Measurements from ENCODE around the gene CEP170. TPM values are rescaled to one million over a fixed set of nuclear protein-coding genes. Genes with fewer than 3 reads are reported as not detected.

The CEP170 gene
- total RNA-seq, 4 donors from 2014 or later: 41.6 to 81.5 (median 56.1) TPM

DNA sequence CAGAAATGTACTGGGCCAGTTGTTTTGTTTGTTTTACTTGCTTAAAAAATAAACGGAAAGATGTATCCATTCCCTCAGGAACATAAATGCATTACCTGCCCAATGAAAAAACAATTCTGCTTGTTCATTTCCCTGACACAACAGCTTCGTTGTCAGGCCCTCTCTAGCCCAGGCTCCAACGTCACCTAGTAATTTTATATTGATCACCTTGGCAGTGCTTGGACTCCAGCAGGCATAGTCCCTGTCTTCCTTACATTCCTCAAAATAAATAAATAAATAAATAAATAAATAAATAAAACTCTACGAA, 1.2 kb downstream of the CEP170 start:
- no peak for DNase-seq (ENCODE audit: low spot score)
- ATAC-seq (ENCODE audit: low FRiP score): no peak
- TF ChIP-seq, protein P1, sequence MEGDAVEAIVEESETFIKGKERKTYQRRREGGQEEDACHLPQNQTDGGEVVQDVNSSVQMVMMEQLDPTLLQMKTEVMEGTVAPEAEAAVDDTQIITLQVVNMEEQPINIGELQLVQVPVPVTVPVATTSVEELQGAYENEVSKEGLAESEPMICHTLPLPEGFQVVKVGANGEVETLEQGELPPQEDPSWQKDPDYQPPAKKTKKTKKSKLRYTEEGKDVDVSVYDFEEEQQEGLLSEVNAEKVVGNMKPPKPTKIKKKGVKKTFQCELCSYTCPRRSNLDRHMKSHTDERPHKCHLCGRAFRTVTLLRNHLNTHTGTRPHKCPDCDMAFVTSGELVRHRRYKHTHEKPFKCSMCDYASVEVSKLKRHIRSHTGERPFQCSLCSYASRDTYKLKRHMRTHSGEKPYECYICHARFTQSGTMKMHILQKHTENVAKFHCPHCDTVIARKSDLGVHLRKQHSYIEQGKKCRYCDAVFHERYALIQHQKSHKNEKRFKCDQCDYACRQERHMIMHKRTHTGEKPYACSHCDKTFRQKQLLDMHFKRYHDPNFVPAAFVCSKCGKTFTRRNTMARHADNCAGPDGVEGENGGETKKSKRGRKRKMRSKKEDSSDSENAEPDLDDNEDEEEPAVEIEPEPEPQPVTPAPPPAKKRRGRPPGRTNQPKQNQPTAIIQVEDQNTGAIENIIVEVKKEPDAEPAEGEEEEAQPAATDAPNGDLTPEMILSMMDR (IDR thresholded peaks at IDR 0.05): no peak

DNA sequence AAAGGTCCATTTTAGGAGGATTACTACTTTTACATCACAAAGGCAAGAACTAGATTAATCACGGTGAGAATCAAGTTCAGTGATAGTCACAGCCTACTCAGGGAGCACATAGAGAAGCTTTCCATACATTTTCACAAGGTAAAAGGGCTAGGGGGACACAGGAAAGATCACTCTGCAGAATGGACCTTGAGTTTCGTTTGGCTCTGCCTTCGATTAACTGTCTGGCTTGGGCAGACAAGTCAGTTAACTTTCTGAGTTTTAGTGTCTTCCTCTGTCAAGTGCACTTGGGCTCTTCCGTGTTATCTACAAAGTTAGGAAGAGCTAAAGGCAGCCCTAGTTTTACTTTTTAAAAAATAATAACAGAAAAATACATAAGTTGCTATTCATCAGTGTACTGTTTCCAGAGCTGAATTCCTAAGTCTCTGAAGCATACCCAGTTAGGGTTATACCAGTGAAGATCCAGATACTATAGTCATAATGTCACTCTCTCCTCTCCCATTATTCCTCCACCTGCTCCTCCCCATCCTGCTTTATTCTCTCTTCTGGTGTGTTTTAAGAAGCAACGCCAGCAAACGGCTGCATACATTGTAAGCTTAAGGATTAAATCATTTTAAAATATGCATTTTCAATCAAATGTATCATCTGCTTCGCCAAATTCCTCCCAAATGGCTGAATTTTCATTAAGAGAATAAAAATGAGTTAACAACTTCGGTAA, 1.7 kb downstream of the CEP170 start:
- TF ChIP-seq, protein P1 (IDR thresholded peaks at IDR 0.05): no peak
- ATAC-seq (ENCODE audit: low FRiP score): no peak
- no peak for DNase-seq (ENCODE audit: low spot score)

GRCh38 chr1:243251539-243251938, 3.5 kb downstream of the CEP170 start:
- TF ChIP-seq, protein P1 (IDR thresholded peaks at IDR 0.05): no peak
- ATAC-seq (ENCODE audit: low FRiP score): no peak
- DNase-seq (ENCODE audit: low spot score): no peak

DNA sequence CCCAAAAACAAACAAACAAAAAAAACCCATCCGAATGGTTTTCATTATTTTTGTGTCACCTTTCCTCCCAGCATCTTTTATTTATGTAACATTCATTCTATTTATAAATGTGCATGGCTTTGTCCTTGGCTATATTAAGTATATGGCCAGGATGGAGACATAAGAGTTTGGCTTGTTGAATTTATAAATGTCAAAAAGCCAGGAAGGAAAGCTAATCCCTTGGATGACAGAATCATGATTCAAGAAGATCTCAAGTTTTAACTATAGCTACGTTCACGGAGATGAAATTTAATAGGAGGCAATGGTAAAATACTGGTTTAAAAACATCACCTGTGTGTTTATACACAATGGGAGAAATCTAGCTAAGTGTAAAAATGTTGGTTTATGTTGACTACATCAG, 5.0 kb downstream of the CEP170 start:
- ATAC-seq (ENCODE audit: low FRiP score) (no peak), DNase-seq (ENCODE audit: low spot score) (no peak)
- TF ChIP-seq, protein P1 (IDR thresholded peaks at IDR 0.05): no peak

- ATAC-seq (ENCODE audit: low FRiP score): no peak
- TF ChIP-seq, protein P1 (IDR thresholded peaks at IDR 0.05): no peak
- no peak for DNase-seq (ENCODE audit: low spot score)
These were observed 5.9 kb downstream of the CEP170 start for GRCh38 chr1:243249214-243249613.

- no peak for DNase-seq (ENCODE audit: low spot score)
- no peak for ATAC-seq (ENCODE audit: low FRiP score)
- TF ChIP-seq, protein P1 (IDR thresholded peaks at IDR 0.05): no peak
These were observed 7.2 kb downstream of the CEP170 start for GRCh38 chr1:243247901-243248300.

DNA sequence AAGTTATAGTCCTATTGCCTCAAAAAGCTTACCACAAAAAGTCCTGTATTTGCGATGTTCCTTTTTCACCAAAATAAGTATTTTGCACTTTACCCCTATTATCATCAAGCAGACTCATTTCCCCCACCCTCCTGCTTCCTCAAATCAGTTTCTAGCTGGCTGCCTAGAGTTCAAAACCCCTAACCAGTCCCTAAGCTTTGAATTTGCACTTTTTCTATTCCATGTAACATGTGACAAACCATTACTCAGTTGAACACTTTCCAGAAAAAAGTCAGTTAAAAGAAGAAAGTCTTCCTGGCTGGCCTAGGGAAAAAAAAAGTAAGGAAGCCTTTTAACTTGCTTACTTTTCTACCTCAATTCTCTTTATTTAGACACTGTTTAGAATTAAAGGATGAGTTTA, 8.2 kb downstream of the CEP170 start:
- ATAC-seq (ENCODE audit: low FRiP score) (no peak), DNase-seq (ENCODE audit: low spot score) (no peak)
- TF ChIP-seq, protein P1 (IDR thresholded peaks at IDR 0.05): no peak
